Osteocyte (in vitro differentiated cells): ENCODE data around the gene COG4. TPM values are rescaled to one million over a fixed set of nuclear protein-coding genes. Genes with fewer than 3 reads are reported as not detected.

Experiments used
- DNase-seq: peaks from one replicate; pipeline ENCODE4 v3.0.0; 2021; ENCODE audit warnings: mixed read lengths; ENCODE audit not compliant: unreplicated experiment; ENCODE audit errors: extremely low spot score
- H3K27ac Mint-ChIP-seq: one replicate; pipeline ENCODE4 v1.8.0; 2021; ENCODE audit warnings: mild to moderate bottlenecking, mixed read lengths; ENCODE audit not compliant: unreplicated experiment
- H3K27me3 Mint-ChIP-seq: one replicate; pipeline ENCODE4 v1.8.0; 2021; ENCODE audit warnings: mixed read lengths; ENCODE audit not compliant: unreplicated experiment
- H3K36me3 Mint-ChIP-seq: one replicate; pipeline ENCODE4 v1.8.0; 2021; ENCODE audit warnings: mixed read lengths; ENCODE audit not compliant: unreplicated experiment
- H3K4me1 Mint-ChIP-seq: one replicate; pipeline ENCODE4 v1.8.0; 2021; ENCODE audit warnings: mixed read lengths; ENCODE audit not compliant: unreplicated experiment
- H3K4me3 Mint-ChIP-seq: one replicate; pipeline ENCODE4 v1.8.0; 2021; ENCODE audit warnings: mild to moderate bottlenecking, moderate library complexity, mixed read lengths; ENCODE audit not compliant: unreplicated experiment
- H3K9me3 Mint-ChIP-seq: one replicate; pipeline ENCODE4 v1.8.0; 2021; ENCODE audit warnings: mixed read lengths; ENCODE audit not compliant: unreplicated experiment
- CTCF ChIP-seq: fragments of 200-600 bp; sonication (generic); IDR thresholded peaks from 2 replicates; pipeline ENCODE4 v1.5.0; 2021; ENCODE audit warnings: antibody characterized with exemption, mild to moderate bottlenecking, moderate library complexity
- long read RNA-seq: library from polyadenylated mRNA; unstranded; transcript quantifications from one replicate; pipeline ENCODE4 v2.0.0, GENCODE V29; 2021
- total RNA-seq: library from RNA; stranded (reverse); gene quantifications from 2 replicates; pipeline ENCODE4 v1.2.1, GENCODE V29; 2021

Gene COG4
- total RNA-seq, result 69.9 and 75.8 TPM in 2 replicates
- long read RNA-seq, transcript COG4-201 (19 exons, 2,833 nt), result major isoform, 352 of 440 reads
- long read RNA-seq, transcript COG4-202 (18 exons, 2,756 nt), result minor isoform, 12 of 440 reads
- long read RNA-seq, partial matches to known transcripts, result 32 of 440 reads
- long read RNA-seq, other reads (novel, unspliced or antisense), result 42 of 440 reads

GRCh38 chr16:70523076-70523742, at the start of gene COG4:
Gene COG4, minus strand, starts transcription at chr16:70523554. Its CDS starts 11 bp downstream, at chr16:70523543.
- DNase-seq, result peak; percentile 94
- Mint-ChIP-seq H3K27ac (peak within 1 kb of the TSS; percentile 95), H3K36me3 (peaks cover 17% of the 10 kb centered on the region), H3K4me3 (peak within 1 kb of the TSS; percentile 91), H3K27me3 (no peaks in the 10 kb centered on the region), H3K4me1 (peaks cover 51% of the 10 kb centered on the region), H3K9me3 (no peaks in the 10 kb centered on the region)
- TF ChIP-seq CTCF, result no peak

- Mint-ChIP-seq H3K9me3 (no peaks in the 10 kb centered on the region), H3K4me3 (no peak overlapping the region), H3K36me3 (peaks cover 45% of the 10 kb centered on the region), H3K27me3 (no peaks in the 10 kb centered on the region), H3K27ac (peak overlapping the region; percentile 97), H3K4me1 (peaks cover 81% of the 10 kb centered on the region)
- TF ChIP-seq CTCF, result no peak
- no peak for DNase-seq
Observed at GRCh38 chr16:70572926-70573270, 49.5 kb upstream of the COG4 start.

- peak overlapping the region; percentile 97 for H3K27ac Mint-ChIP-seq
Observed at GRCh38 chr16:70572050-70572925, 48.9 kb upstream of the COG4 start.

GRCh38 chr16:70571623-70572022, 48.3 kb upstream of the COG4 start:
- Mint-ChIP-seq H3K27me3 (no peaks in the 10 kb centered on the region), H3K4me1 (peaks cover 69% of the 10 kb centered on the region), H3K36me3 (peaks cover 56% of the 10 kb centered on the region), H3K4me3 (no peak overlapping the region), H3K27ac (peak overlapping the region; percentile 97), H3K9me3 (no peaks in the 10 kb centered on the region)
- TF ChIP-seq CTCF, result no peak
- no peak for DNase-seq

More at GRCh38 chr16:70572050-70572925, 48.9 kb upstream of the COG4 start:
- no peak overlapping the region for H3K4me3 Mint-ChIP-seq
- no peaks in the 10 kb centered on the region for H3K27me3 Mint-ChIP-seq
- no peak for DNase-seq
- peaks cover 51% of the 10 kb centered on the region for H3K36me3 Mint-ChIP-seq
- peaks cover 75% of the 10 kb centered on the region for H3K4me1 Mint-ChIP-seq
- H3K9me3 Mint-ChIP-seq, result no peaks in the 10 kb centered on the region
- no peak for TF ChIP-seq CTCF
